ENCODE results near the gene MDP1. TPM values are rescaled to one million over a fixed set of nuclear protein-coding genes. Genes with fewer than 3 reads are reported as not detected.
"Not testable (repeated sequence)": the region's sequence is repeated elsewhere in the genome, so short reads cannot be mapped to it uniquely, and the experiment has no call there.

Gene MDP1
- polyA plus RNA-seq, 1 donor = 8.4 TPM

GRCh38 chr14:24203249-24203886, 12.5 kb downstream of the MDP1 start:
- DNase-seq = not testable (repeated sequence)

- not testable (repeated sequence) for DNase-seq
These were observed 13.3 kb downstream of the MDP1 start for GRCh38 chr14:24202538-24202937.

DNA sequence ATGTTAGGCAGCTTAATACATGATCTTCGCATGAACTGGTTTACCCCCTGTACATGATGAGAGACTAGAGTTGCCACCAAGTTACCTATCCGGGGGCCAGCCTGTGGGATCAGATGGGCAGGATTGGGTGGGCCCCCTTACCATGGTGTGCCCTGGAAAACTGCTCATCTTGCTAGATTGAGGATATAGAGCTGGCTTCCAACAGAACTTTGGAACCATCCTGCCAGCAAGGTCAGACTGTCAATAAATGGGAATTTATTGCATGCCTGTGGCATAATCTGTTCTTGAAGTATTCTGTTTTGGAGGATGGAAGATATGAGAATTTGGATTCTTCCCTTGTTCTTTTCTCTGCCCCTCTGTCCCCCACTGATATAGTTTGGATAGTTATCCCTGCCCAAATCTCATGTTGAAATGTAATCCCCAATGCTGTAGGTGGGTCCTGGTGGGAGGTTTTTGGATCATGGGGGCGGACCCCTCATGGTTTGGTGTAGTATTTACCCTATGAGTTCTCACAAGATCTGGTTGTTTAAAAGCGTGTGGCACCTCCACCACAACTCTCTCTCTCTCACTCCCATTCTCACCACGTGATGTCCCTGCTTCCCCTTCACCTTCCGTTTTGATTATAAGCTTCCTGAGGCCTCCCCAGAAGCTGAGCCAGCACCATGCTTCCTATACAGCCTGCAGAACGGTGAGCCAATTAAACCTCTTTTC, 16.9 kb downstream of the MDP1 start:
- DNase-seq = no peak

DNA sequence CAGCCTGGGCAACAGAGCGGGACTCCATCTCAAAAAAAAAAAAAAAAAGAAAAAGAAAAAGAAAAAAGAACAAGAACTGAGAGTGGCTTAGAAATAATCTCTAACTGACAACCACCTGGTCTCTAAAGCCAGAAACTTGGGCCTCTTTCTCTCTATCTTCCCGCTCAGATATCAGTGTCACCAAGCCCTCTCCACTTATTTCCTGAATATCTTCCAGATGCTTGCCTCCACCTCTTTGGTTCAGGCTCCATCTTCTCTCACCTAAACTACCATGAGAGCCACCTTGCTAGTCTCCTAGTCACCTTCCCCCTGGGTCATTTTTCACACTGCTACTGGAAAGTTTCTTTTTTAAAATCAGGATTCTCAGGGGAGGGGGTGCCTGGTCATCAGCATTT, 18.8 kb downstream of the MDP1 start:
- no peak for DNase-seq

DNA sequence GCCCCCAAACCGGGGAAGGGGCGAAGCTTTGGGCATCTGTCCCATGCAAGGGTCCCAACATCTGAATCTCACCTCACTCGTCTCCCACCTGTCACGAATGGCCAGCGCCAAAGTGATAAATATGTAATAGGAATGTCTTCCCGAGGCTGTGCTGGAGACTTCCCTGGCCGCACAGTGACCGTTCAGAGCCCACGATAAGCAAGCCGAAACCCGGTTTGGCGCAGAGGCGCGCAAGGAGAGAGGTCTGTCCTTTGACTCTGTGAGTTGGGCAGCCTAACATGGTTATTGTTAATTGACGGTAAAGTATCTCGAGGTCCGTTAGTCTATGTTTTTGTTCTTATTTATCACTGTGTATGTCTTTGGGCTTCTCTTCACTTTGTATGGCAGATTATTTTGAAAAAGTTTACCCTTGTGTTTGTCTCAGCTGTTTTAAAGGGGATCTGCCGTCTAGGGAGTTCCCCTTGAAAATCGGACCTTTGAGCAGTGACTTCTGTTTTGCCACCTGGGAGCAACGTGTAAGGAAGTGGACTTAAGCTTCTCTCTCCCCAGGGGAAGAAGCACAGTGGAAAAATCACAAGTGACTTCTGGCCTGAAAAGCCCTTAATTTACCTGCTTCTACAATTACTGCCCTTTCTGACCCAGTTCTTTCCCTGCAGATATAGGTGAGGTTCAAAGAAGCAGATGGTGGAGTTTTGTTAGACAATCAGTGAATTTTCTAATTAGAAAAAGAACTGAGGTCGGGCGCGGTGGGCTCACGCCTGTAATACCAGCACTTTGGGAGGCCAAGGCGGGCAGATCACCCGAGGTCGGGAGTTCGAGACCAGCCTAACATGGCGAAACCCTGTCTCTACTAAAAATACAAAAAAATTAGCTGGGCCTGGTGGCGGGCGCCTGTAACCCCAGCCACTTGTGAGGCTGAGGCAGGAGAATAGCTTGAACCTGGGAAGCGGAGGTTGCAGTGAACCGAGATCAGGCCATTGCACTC, 19.5 kb downstream of the MDP1 start:
- DNase-seq = peak; percentile 5

DNA sequence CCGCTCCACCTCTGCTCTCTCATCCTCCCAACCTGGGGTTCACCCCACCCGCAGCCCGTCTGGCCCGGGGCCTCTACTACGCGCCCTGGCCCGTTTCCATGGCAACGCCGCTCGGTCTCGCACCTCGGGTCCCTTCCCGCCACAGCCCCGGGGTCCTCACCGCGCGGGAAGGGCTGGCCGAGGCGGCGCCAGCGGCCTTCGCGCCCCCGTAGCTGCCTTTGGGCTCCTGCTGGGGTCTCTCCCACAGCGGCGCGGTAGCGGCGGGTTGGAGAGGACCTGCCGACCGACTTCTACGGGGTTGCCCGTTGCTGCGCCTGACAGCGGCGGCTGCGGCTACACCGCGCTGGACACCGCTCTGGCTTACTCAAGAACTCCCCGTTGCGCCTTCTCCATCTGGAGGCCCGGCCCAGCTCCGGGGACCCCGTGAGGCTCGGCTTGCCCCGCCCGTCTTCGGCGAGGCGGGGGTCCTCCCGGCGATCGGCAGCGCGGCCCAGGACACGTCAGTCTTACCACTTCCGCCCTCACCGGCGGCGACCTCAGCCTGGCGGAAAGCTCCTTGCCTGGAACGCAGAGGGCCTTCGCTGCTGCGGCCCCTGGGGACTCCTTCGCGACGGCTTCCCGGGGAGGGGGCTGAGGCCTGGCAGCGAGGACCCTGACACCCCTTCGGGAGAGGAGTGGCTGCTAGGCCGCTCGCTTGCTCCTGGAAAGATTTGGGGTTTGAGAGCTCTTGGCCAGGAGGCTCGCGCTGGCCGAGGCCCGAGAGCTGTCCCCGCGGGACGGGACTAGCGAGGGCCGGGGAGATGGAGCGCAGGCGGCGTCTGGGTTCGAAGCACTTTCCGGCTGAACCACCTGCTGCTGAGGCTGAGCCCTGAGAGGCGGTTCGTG, 20.4 kb downstream of the MDP1 start, which contains the start of gene TM9SF1:
TSS of gene TM9SF1 (minus strand) at position 256 of the 885 bp plus-strand sequence. CDS start 422 bp downstream, outside the sequence.
- DNase-seq = peak; percentile 86

DNA sequence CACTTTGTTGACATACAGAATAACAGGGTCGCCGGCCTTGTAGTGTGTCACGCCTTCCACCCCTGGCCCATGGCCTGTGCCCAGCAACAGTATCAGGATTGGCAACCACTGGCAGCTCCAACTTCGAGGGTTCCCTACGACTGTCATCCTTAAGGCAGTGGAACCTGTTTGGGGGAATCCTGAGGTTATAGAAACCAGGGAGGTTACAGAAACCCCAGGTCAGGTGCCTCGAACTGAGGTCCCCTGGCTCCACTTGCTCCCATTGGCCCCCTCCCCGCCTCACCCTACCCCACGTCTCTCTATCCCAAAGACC, 21.0 kb downstream of the MDP1 start:
- no peak for DNase-seq

DNA sequence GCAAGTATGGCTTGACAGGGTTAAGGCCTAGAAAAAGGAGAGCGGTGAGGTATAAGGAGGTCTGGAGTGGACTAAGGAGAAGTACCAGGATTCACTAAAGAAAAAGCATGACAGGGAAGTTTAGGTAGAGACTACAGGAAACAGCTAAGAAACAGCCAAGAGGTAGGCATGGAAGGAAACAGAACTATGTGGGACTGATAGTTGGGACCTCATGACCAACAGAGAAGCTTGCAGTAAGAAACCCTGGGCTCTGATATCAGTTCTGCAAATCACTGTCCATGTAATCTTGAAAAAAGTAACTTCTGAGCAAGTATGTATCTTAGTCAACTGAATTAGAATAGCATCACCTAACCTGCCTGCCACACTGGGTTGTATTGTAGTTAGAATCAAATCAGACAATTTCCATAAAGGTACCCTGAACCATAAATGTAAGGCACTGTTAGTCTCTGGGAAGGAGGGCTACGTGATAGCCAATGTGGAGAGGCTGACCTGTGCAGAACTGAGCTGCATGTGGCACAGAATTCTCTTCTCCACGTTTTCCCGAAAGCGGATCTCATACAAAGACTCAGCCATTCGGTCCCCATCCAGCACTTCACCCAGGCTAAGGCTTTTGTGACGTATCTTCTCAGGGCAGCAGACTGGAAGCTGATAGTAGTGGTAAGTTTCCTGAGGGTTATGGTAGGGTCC, 21.5 kb downstream of the MDP1 start:
- no peak for DNase-seq

DNA sequence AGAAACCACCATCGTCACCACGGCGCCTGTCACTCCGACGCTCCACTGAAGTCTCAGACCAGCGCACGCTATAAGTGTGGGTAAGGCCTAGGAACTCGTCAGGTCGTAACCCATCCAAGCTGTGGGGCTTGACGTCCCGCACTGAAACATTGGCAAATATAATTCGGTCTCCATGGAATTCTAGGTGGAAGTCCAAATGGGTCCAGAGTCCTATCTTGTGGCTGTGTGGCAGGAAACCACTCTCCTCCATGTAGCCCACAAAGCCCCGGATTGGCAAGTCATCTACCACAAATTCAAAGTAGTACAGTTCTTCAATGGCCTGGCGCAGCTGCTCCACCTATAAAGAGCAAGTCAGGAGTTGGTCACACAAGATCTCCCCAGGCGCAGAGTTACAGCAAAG, 22.9 kb downstream of the MDP1 start:
- DNase-seq = no peak

GRCh38 chr14:24190416-24190815, 25.4 kb downstream of the MDP1 start:
- no peak for DNase-seq

DNA sequence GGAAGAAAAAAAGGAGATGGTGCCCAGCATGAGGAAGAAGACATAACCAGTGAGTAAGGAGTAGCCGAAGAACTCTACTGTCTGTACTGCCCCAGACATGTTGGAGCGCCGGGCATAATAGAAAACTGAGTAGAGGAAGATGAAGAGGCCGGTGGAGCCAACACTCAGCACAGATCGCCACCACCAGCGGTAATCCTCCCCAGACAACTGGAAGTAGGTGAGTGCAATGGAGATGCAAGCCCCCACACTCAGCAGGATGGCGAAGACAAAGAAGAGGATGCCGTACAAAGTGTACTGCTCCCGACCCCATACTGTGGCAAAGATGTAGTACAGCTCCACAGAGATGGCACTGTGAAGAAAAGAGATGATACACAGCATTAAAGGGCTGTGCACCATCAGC, 26.4 kb downstream of the MDP1 start:
- DNase-seq = no peak

GRCh38 chr14:24189059-24189375, 26.8 kb downstream of the MDP1 start:
- DNase-seq = no peak

GRCh38 chr14:24188251-24189058, 27.4 kb downstream of the MDP1 start, which contains the start of gene IPO4:
Gene IPO4 (minus strand): TSS chr14:24188816. CDS start chr14:24188787, 29 bp downstream.
- peak; percentile 96 for DNase-seq

- DNase-seq = no peak
These were observed 28.3 kb downstream of the MDP1 start for GRCh38 chr14:24187539-24187915.

GRCh38 chr14:24186831-24187538, 28.9 kb downstream of the MDP1 start:
- DNase-seq = no peak

GRCh38 chr14:24185741-24186140, 30.1 kb downstream of the MDP1 start:
- DNase-seq = no peak

DNA sequence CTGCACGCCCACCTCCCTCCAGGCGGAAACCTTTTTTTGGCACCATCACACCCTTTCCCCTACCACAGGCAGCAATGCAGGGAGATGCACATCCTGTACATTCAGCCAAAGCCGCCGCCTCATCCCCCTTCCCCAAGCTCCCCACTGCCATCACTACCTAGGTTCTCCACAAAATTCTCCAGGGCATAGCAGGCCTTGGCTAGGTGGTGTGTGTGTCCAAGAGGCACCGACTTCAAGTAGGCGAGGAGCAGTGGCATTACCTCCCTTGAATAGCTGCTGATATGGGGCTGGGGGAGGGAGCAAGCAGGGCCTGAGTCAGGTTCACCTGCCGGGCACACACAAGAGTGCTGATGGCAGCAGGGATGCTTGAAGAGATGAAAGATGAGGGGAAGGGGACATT, 30.8 kb downstream of the MDP1 start:
- DNase-seq = no peak

GRCh38 chr14:24184104-24184970, 31.5 kb downstream of the MDP1 start:
- DNase-seq = no peak

Data from left kidney (tissue), 2 donors.